IMR-90 (cell line): ENCODE measurements around the gene INTU. TPM values are rescaled to one million over a fixed set of nuclear protein-coding genes. Genes with fewer than 3 reads are reported as not detected.
A peak's percentile ranks its signal among the peaks of the same experiment; 100 is the strongest.

Experiments
- ATAC-seq: fragments of 200-7000 bp; cut with Tn5 transposase; 2 replicates; pipeline ENCODE4 v1.9.1; 2020; ENCODE audit warnings: low read depth, mild to moderate bottlenecking, moderate library complexity
- BruUV-seq: library from RNA; stranded (reverse); fragments of 400-500 nt; replicated peaks from 2 replicates; lab custom pipeline; 2021; lab: Mats Ljungman, UMichigan
- CTCF ChIA-PET: fragments of 300-600 bp; formaldehyde crosslinking; extraction: SDS; loops from one replicate; lab custom pipeline; 2021; ENCODE audit warnings: antibody characterized with exemption; lab: Yijun Ruan, JAX
- POLR2A ChIA-PET: fragments of 300-600 bp; sonication (Branson Sonifier 250); formaldehyde crosslinking; loops from one replicate; lab custom pipeline; 2022; ENCODE audit warnings: antibody characterized with exemption; ENCODE audit not compliant: unreplicated experiment; lab: Charles Lee
- DNase-seq: peaks from one replicate; pipeline ENCODE4 v3.0.0; 2013
- H2AFZ ChIP-seq: replicated peaks from 2 replicates; pipeline ENCODE3; 2013; ENCODE audit warnings: low read length, mild to moderate bottlenecking; ENCODE audit not compliant: poor library complexity
- H2AK5ac ChIP-seq: 2 replicates; pipeline ENCODE4 v1.6.1; 2013; ENCODE audit warnings: low read depth, low read length, inconsistent platforms
- H2AK9ac ChIP-seq: replicated peaks from 2 replicates; pipeline ENCODE3; 2013; ENCODE audit warnings: mild to moderate bottlenecking, low read depth, low read length, moderate library complexity; ENCODE audit not compliant: poor library complexity
- H2BK120ac ChIP-seq: 2 replicates; pipeline ENCODE4 v1.6.1; 2013; ENCODE audit warnings: low read depth, low read length, inconsistent platforms
- H2BK15ac ChIP-seq: 3 replicates; pipeline ENCODE4 v1.6.1; 2013; ENCODE audit warnings: low read depth, low read length, inconsistent platforms
- H2BK20ac ChIP-seq: 2 replicates; pipeline ENCODE4 v1.6.1; 2013; ENCODE audit warnings: low read depth, mild to moderate bottlenecking, inconsistent platforms, low read length, moderate library complexity
- H2BK5ac ChIP-seq: 2 replicates; pipeline ENCODE4 v1.6.1; 2013; ENCODE audit warnings: mild to moderate bottlenecking, low read depth, low read length, inconsistent platforms; ENCODE audit not compliant: poor library complexity, severe bottlenecking
- H3K14ac ChIP-seq: replicated peaks from 2 replicates; pipeline ENCODE4 v1.6.1; 2013; ENCODE audit warnings: low read depth, low read length, inconsistent platforms
- H3K18ac ChIP-seq: 2 replicates; pipeline ENCODE4 v1.6.1; 2013; ENCODE audit warnings: low read depth, low read length, control low read depth
- H3K23ac ChIP-seq: 2 replicates; pipeline ENCODE4 v1.6.1; 2013; ENCODE audit warnings: low read depth, low read length, inconsistent platforms
- H3K27ac ChIP-seq: 2 replicates; pipeline ENCODE4 v1.5.1; 2013; ENCODE audit warnings: mild to moderate bottlenecking, control low read depth, low read length; ENCODE audit not compliant: insufficient read depth
- H3K27me3 ChIP-seq: 2 replicates; pipeline ENCODE4 v1.6.1; 2013; ENCODE audit warnings: low read length; ENCODE audit not compliant: control insufficient read depth, insufficient read depth
- H3K36me3 ChIP-seq: 2 replicates; pipeline ENCODE4 v1.6.1; 2013; ENCODE audit warnings: low read length, mixed read lengths; ENCODE audit not compliant: control insufficient read depth, insufficient read depth
- H3K4ac ChIP-seq: 2 replicates; pipeline ENCODE4 v1.6.1; 2013; ENCODE audit warnings: low read depth, low read length, inconsistent platforms
- H3K4me1 ChIP-seq: 2 replicates; pipeline ENCODE4 v1.6.1; 2013; ENCODE audit warnings: low read length, mixed read lengths; ENCODE audit not compliant: control insufficient read depth, insufficient read depth
- H3K4me2 ChIP-seq: 2 replicates; pipeline ENCODE4 v1.6.1; 2013; ENCODE audit warnings: low read depth, mild to moderate bottlenecking, control low read depth, low read length, moderate library complexity
- H3K4me3 ChIP-seq: 2 replicates; pipeline ENCODE4 v1.5.1; 2013; ENCODE audit warnings: low read depth, mild to moderate bottlenecking, control low read depth, low read length, moderate library complexity; ENCODE audit not compliant: insufficient read depth
- H3K56ac ChIP-seq: 2 replicates; pipeline ENCODE4 v1.6.1; 2013; ENCODE audit warnings: low read length, inconsistent platforms; ENCODE audit not compliant: insufficient read depth; ENCODE audit errors: extremely low read depth
- H3K79me1 ChIP-seq, 2 experiments: 2 replicates each; pipeline ENCODE4 v1.6.1; 2013; ENCODE audit warnings: low read length in 2 of 2, inconsistent platforms in 1 of 2, low read depth in 1 of 2
- H3K9ac ChIP-seq: 2 replicates; pipeline ENCODE4 v1.6.1; 2013; ENCODE audit warnings: low read depth, low read length, control low read depth
- H3K9me1 ChIP-seq: 2 replicates; pipeline ENCODE4 v1.6.1; 2013; ENCODE audit warnings: low read length, inconsistent platforms; ENCODE audit not compliant: insufficient read depth
- H3K9me3 ChIP-seq: 2 replicates; pipeline ENCODE4 v1.6.1; 2013; ENCODE audit warnings: low read length; ENCODE audit not compliant: control insufficient read depth, insufficient read depth
- H4K20me1 ChIP-seq: 2 replicates; pipeline ENCODE4 v1.6.1; 2013; ENCODE audit warnings: low read length, inconsistent platforms; ENCODE audit not compliant: insufficient read depth
- H4K5ac ChIP-seq: 2 replicates; pipeline ENCODE4 v1.6.1; 2013; ENCODE audit warnings: mild to moderate bottlenecking, low read depth, low read length, control low read depth
- H4K8ac ChIP-seq, 2 experiments: 2 replicates each; pipeline ENCODE4 v1.6.1; 2013; ENCODE audit warnings: low read depth in 2 of 2, low read length in 2 of 2, control low read depth in 1 of 2, inconsistent platforms in 1 of 2
- H4K91ac ChIP-seq: 2 replicates; pipeline ENCODE4 v1.6.1; 2013; ENCODE audit warnings: low read depth, low read length, inconsistent platforms; ENCODE audit not compliant: insufficient read depth
- FOS ChIP-seq: fragments of 150-350 bp; IDR thresholded peaks from 2 replicates; pipeline ENCODE4 v1.6.1; 2016; ENCODE audit warnings: low read depth, low read length
- MAFK ChIP-seq: IDR thresholded peaks from 2 replicates; pipeline ENCODE4 v1.6.1; 2012; ENCODE audit warnings: low read depth, low read length, improper control_type of control experiment
- WGBS, 2 experiments: methylation state at CpG; one replicate each; pipeline versions ENCODE4 v1.1.5 to v1.1.7; 2013; ENCODE audit warnings: missing lambda C conversion rate in 2 of 2; ENCODE audit not compliant: insufficient read length in 1 of 2; ENCODE audit errors: extremely low coverage in 2 of 2; 5-methylcytosine and 5-hydroxymethylcytosine counted together
- dilution Hi-C: fragments of 300-500 bp; cut with HindIII; formaldehyde crosslinking; loops from one replicate; pipeline ENCODE4 v1.14.3; 2018; ENCODE audit warnings: low sequenced_read_pairs; ENCODE audit not compliant: unreplicated experiment
- in situ Hi-C: fragments of 300-500 bp; cut with MboI; formaldehyde crosslinking; loops from 3 replicates; pipeline ENCODE4 v1.14.3; 2019; ENCODE audit warnings: low sequenced_read_pairs, inconsistent platforms, mixed read lengths
- intact Hi-C: fragments of 100-400 bp; cut with micrococcal nuclease; formaldehyde crosslinking; loops from 2 replicates; pipeline ENCODE4 v1.10.0; 2022
- polyA plus RNA-seq, 3 experiments: library from polyadenylated mRNA; depleted of rRNA; stranded (reverse); fragments of >200 nt; gene quantifications; 2 replicates each; pipeline ENCODE4 v1.2.3, GENCODE V29; 2012; ENCODE audit warnings: low replicate concordance in 1 of 3
- total RNA-seq: library from RNA; depleted of rRNA; stranded (reverse); fragments of >200 nt; gene quantifications from 2 replicates; pipeline ENCODE4 v1.2.3, GENCODE V29; 2012

The INTU gene
- total and polyA plus RNA-seq, 2 of the 4 experiments (the other 2 are of a cell fraction), result 6.5 to 10.8 TPM

- Histone ChIP-seq H2BK20ac (no peak overlapping the region), H3K14ac (peak overlapping the region; percentile 50; the same call in 1 of the 2 replicates), H3K4ac (no peak overlapping the region), H4K91ac (no peak overlapping the region), H3K9me1 (peaks cover 4% of the 10 kb centered on the region; the same call in 1 of the 2 replicates), H3K4me3 (no peak overlapping the region), H3K9me3 (no peaks in the 10 kb centered on the region), H3K36me3 (peaks cover 5% of the 10 kb centered on the region), H3K27me3 (no peaks in the 10 kb centered on the region), H3K18ac (no peak overlapping the region), H2AK5ac (no peak overlapping the region), H3K79me1 (no peaks in the 10 kb centered on the region), H3K9ac (0 out of 2 replicates have a peak overlapping the region, but pooled peaks have one; percentile 14), H4K5ac (no peak overlapping the region), H3K23ac (0 out of 2 replicates have a peak overlapping the region, but pooled peaks have one; percentile 5), H3K4me1 (peaks cover 4% of the 10 kb centered on the region; the same call in 1 of the 2 replicates), H2BK15ac (no peak overlapping the region), H2BK5ac (no peak overlapping the region), H2AFZ (peak overlapping the region; percentile 71), H4K20me1 (no peaks in the 10 kb centered on the region), H3K4me2 (peak overlapping the region; percentile 7; the same call in 1 of the 2 replicates), H2BK120ac (no peak overlapping the region), H4K8ac (no peak overlapping the region), H3K27ac (no peak overlapping the region), H3K56ac (no peak overlapping the region), H2AK9ac (peak overlapping the region; percentile 23)
- TF ChIP-seq MAFK (peak; percentile 75), FOS (no peak)
- intact Hi-C loops, result no loop called here
- DNase-seq (peak; percentile 77), ATAC-seq (peak; percentile 84)
- in situ Hi-C loops, result no loop called here
- BruUV-seq, result no TSS peak
- dilution Hi-C loops, result no loop called here
- ChIA-PET POLR2A (no interaction called here), CTCF (no interaction called here)
- WGBS, 2 experiments, result no CpG with 5 or more reads among the region's 5 CpGs
Observed at GRCh38 chr4:127708985-127709384, 76.2 kb downstream of the INTU start.
